ENCODE results near the gene REP15.
A peak's percentile ranks its signal among the peaks of the same experiment; 100 is the strongest.
"Not testable (repeated sequence)": the region's sequence is repeated elsewhere in the genome, so short reads cannot be mapped to it uniquely, and the experiment has no call there.

The REP15 gene

DNA sequence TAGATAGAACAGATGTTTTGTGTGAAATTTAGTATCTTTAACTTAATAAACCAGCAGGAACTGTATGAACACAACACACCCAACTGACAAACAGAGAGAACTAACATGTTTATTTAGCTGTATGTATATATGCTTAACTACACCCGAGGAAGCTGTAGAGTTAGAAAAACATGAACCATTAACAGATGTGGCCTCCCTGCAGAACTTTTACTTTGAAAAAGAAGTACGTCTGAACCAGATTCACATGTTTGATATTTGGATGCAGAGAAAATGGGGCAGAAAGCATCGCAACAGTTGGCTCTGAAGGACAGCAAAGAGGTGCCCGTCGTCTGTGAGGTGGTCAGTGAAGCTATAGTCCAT lies at the start of gene REP15:
Gene REP15 (plus strand): TSS at position 155 of the 360 bp plus-strand sequence. CDS start 116 bp downstream, at position 271.
- DNase-seq = no peak

GRCh38 chr12:27650011-27650410 lies 46.2 kb upstream of the REP15 start:
- no peak for DNase-seq

DNA sequence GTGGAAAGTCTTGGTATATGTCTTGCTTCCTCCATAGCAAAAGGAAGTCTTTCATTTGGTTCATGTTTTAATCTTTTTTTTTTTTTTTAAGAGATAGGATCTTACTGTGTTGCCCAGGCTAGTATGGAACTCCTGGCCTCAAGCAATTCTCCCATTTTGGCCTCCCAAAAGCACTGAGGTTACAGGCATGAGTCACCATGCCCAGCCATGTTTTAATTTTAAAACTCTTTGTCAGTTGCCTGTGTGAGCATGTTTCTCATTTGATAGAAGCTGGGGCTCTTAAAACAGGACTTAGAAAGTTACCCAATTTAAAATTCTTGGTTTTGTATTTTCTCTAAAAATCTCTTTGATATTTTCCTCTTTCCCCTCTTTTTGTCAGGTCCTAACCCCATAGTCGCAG lies 45.0 kb upstream of the REP15 start:
- DNase-seq = no peak

DNA sequence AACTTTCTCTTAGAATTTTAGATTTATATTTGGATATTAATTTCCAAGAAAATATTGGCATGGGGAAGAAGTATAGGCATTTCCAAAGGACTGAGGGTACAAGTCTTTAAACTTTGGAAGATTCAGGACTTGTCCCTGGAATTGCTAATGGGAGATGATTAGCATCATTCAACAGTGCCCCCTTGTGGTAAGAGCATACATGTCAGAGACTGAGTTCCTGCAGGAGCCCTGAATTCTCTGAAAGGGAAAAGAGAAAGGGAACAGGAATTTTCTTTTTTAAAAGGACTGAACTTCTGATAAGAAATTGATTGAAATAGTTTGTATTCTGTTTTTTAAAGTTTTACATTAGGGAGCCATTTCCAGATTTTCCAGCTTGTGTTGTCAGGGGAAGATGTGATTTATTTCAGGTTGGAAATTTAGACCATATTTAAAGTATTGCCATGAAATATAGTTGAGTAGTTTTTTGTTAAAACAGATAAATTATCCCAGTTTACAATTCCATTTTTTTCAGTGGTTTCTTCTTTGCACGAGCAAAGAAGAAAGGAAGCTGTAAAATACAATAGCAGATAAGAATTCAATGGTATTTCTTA lies 44.0 kb upstream of the REP15 start:
- peak in 3 of 6 experiments; percentile 2 to 38 (median 35) for DNase-seq

DNA sequence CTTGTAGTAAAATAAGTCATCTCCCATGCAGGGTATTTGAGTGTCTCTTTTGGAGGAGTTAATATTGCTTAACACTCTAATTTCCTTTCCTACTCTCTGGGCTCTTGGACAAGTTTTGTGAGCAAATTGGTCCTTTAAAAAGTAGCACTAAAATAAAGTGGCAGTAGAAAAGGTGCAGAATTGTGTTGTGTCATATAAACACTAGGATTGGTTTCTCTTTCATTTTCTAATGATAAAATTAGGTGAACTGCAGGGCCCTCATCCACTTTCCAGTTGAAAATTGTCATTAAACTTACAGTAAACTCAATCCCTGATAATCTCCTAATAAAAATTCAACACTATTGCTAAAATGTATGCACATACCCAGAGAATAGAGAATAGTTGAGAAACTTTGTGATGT lies 42.6 kb upstream of the REP15 start:
- no peak for DNase-seq

DNA sequence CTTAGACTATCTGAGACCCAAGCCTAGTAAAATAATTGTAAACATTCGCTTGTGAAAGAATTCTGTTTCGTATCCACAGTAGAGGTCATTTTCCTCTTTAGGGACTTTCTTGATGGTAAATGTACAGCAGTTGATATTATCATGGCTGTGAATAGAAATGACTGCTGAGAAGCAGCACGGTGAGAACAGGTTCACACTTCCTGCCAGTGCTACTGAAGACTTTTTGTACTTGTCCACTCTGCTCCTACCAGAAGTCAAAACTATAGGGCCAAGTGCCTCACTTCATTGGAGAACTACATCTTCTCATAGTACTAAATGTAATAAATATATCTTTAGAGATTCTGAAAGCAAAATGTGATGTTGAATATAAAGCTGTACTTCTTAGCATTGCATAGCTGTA lies 40.8 kb upstream of the REP15 start:
- not testable (repeated sequence) for DNase-seq

DNA sequence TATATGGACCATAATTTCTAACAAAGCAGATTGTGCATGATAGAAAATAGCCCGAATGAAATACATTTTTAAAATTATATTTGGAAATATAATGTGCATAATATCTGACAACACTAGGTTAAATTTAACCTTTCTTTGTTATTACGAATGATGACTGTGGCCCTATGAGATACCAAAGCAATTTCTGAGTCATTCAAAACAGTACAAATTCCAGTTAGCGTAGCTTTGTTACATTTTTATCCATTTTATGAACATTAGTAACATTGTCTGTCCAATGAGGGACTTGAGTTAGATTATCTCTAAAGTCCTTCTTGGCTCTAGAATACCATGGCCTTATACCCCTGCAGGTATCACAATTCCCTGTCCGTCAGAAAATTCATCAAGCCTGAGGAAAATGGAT lies 39.0 kb upstream of the REP15 start:
- no peak for DNase-seq

DNA sequence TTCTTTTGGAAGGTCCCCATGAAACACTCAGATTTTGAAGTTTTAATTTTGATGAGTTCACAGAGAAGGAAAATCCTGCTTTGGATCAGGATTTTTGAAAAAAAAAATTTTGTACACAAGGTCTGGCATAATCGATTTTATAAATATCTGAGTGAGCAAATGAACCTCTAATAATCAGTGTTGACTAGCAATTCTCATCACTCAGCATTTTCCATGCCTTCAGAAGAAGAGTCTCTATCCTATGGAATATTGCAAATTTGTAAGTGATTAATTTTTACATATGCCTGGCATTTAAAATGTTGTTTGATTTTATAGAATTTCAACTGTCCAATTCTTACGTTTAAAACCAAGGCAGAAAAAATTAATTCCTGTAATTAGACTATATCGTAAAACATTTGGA lies 30.5 kb upstream of the REP15 start:
- no peak for DNase-seq

DNA sequence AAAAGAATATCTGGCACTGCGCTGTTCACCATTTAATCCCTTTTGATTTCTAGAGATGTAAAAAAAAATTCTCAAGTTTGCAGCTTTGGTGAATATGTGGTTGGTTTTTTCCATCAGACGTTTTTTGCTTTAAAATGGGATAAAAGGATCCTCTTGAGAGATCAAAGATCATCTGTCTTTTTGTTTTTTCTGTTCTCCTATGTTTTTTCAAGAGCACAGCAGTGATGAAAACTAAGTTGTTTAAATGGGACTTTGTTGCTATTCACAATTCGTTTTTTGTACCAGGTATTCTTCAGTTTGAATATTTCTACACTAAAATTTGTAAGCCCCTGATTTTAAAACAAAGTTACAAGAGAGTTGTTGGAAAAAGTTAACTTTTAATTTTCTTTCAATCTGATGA lies 29.7 kb upstream of the REP15 start:
- no peak for DNase-seq

DNA sequence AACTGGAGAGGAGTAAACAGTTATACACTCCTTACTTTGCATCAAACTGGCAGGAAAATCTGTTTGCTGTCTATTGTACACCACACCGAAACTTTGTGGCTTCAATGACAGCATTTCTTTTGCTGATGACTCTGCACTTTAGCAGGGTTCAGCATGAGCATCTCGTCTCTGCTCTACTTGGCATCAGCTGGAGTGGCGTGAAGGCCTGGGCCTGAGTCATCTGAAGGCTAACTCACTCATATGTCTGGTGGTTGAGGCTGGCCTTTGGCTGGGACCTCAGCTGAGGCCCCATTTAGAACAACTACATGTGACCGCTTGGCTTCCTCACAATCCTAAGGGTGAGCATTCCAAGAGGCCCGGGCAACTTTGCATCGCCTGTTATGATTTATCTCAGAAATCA lies 28.7 kb upstream of the REP15 start:
- no peak for DNase-seq

GRCh38 chr12:27672051-27672450 lies 24.2 kb upstream of the REP15 start:
- DNase-seq = no peak

DNA sequence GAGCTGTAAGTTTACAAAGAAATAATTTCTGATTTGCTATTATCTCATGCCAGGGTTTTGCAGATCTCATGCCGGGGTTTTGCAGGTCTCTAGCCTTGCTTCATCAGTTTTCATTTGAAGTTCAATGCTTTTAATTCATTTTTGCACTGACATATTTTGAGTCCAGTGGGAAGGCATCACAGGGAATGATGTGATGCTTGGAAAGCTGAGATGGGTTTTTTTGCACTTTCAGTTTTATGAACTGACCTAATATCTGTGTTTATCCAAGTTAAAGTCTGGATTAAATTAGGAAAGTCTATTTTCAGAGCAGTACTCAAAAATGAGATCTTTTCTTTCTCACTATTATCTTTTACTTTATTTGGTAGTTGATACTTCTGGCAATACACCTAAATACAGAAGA lies 23.6 kb upstream of the REP15 start:
- no peak for DNase-seq

DNA sequence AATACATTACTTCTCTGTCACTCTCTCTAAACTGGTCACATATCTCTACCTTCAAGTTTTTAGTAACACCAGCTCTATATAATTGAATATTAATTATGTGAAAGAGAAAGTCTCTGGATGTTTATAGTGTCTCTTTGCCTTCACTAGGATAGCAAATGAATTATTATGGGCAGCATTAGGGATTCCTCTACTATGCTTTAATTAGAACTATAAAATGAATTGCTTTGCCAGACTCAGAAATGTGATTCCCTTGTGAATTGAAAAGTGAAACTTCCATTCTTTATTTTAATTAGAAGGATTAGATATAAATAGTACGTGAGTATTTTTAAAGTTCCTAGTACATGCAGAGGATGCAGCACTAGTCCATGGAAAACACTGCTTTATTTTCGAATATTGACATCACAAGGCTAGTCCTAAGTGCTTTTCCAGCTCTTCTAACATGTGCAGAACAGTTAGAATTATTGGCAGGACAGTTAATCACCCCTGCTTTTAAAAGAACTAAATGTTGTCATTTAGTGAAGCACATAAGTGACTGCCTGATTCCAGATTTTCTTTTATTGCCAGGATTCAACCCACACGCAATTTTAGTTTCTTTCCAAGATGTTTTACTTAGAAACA lies 23.0 kb upstream of the REP15 start:
- no peak for DNase-seq

- DNase-seq = no peak
These were observed 21.3 kb upstream of the REP15 start for GRCh38 chr12:27674989-27675388.

DNA sequence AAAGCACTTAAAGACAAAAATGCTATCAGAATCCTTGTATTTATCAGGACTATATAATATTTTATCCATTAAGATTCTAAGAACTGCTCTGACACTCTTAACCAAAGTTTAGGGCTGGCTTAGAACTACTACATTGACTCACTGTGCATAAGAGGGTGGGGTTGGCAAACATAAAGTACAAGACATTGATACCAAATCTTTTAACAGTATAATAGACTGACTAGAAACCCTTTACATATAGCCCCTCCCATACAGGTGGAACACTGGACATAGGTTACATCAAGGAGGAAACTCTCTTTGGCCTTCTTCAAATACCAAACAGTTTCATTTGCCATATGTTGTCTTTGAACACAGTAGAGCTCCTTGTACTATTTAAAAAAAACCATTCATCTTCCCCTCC lies 15.6 kb upstream of the REP15 start:
- DNase-seq = no peak

- DNase-seq = no peak
These were observed 13.7 kb upstream of the REP15 start for GRCh38 chr12:27682534-27682933.

DNA sequence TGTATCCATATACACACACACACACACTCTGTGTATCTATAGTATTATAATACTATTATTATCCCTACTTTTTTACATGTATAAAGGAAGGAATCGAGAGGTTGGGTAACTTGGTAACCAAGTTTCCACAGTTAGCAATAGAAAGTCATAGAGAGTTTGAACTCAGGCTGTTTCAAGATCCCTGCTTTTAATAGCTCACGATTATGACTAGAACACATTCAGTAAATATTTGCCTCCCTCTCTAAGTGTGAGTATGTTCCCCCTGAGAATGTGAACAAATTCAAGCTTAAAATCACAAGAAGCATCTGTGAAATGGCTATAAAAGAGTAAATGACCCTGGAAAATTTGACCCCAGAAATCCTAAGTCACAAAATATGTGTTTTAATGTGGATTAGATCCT lies 11.0 kb upstream of the REP15 start:
- DNase-seq = no peak

DNA sequence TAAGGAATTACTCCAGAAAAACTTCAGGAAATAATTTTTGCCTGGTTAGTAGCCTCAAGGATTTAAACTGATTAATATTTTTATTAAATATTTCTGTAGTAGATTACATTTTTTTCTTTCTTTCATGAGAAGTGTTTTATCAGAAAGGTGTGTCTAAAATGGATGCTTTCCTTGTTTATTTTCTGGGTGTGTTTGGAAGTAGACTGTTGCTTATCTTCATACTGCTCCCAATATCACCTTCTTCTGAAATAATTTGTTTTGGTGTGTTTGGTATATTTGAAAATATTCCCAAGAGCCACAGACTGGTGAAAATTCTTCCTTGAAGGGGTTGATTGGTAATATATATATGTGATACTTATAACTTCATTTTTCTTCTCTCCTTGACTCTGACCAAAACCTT lies 10.1 kb upstream of the REP15 start:
- DNase-seq = no peak

GRCh38 chr12:27688671-27689070 lies 7.6 kb upstream of the REP15 start:
- no peak for DNase-seq

DNA sequence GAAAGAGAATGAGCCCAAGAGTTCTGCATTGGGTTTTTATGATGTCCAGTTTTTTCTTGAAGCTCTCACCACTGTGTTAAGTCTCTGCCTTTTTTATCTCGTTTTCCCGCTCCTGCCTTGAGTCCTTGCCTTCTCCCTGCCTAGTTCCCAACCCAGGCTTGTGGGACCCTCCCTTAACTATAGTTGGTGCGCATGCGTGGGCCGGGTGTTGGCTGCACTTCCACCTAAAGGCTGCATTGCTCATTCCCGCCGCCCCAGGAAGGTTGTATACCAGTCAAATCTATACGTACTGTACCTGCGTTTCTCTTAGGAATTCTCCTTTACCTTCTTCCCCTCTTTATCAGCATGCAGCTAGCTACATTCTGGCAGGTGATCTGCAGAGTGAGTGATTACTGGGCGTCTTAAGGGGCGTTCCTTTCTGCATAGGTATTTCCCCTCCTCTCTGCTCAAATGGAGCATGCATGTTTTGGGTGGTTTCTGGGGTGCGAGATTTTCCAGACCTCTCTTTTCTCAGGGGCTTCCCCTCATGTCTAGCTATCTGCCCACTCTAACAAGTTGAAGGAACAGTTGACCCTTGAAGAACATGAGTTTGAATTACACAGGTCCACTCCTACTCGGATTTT lies 6.6 kb upstream of the REP15 start:
- no peak for DNase-seq

DNA sequence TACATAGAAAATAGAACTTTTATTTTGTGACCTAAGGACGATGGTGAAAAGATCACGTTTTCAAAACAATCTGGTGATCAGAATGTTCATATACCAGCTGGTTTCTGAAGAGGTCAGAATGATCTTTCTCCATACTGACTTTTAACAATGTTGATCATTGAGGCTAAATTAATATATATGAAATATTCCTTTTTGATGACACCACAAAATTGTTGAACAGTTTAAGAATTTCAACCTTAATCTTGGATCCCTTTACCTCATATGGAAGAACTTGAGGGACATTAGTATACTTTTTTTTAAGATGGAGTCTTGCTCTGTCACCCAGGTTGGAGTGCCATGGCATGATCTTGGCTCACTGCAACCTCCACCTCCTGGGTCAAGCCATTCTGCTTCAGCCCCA lies 2.8 kb upstream of the REP15 start:
- DNase-seq = no peak

- no peak for DNase-seq
These were observed 523 bp upstream of the REP15 start for GRCh38 chr12:27695556-27696292.

- DNase-seq = no peak
These were observed 767 bp downstream of the REP15 start for GRCh38 chr12:27696864-27697564.
